Measurements from ENCODE around the gene RAB22A. TPM values are rescaled to one million over a fixed set of nuclear protein-coding genes. Genes with fewer than 3 reads are reported as not detected.
"Not testable (repeated sequence)": the region's sequence is repeated elsewhere in the genome, so short reads cannot be mapped to it uniquely, and the experiment has no call there.

RAB22A gene
- total RNA-seq, 1 donor from 2014 or later: 21.3 TPM

DNA sequence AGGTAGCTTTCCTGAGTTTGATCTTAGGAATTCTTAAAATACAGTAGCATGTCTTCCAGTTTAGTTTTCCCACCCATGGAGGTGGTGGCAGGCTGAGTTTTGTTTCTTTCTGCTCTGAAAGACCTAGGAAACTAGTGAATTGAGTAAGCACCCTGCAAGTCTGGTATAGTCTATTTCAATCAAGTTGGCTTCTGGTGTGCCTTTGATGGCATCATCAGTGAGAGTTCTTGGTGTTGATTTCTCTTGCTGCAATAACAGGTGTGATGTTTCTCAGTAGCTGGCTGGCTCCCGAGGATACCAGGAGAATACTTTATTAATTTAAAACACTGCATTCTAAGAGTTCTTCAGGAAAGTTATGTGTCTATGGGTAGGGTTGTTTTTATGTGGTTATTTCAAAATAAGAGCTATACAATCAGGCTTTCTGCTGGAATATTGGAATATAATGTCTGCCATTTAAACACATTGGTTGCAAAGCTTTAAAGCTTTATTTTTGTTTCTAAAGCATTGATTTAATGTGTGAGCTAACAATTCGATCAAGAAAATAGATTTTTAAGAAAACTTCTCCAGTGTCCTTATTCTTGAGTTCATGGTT, 98.5 kb downstream of the RAB22A start:
- DNase-seq (ENCODE audit: extremely low spot score, unreplicated experiment): no peak
- TF ChIP-seq, protein P1, sequence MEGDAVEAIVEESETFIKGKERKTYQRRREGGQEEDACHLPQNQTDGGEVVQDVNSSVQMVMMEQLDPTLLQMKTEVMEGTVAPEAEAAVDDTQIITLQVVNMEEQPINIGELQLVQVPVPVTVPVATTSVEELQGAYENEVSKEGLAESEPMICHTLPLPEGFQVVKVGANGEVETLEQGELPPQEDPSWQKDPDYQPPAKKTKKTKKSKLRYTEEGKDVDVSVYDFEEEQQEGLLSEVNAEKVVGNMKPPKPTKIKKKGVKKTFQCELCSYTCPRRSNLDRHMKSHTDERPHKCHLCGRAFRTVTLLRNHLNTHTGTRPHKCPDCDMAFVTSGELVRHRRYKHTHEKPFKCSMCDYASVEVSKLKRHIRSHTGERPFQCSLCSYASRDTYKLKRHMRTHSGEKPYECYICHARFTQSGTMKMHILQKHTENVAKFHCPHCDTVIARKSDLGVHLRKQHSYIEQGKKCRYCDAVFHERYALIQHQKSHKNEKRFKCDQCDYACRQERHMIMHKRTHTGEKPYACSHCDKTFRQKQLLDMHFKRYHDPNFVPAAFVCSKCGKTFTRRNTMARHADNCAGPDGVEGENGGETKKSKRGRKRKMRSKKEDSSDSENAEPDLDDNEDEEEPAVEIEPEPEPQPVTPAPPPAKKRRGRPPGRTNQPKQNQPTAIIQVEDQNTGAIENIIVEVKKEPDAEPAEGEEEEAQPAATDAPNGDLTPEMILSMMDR (IDR thresholded peaks at IDR 0.05): no peak
- Mint-ChIP-seq H3K36me3 (ENCODE audit: unreplicated experiment) (peaks cover 1% of the 10 kb centered on the region), H3K4me3 (ENCODE audit: unreplicated experiment) (no peak overlapping the region), H3K27ac (ENCODE audit: unreplicated experiment) (no peak overlapping the region), H3K27me3 (ENCODE audit: unreplicated experiment) (no peaks in the 10 kb centered on the region), H3K9me3 (ENCODE audit: unreplicated experiment) (no peaks in the 10 kb centered on the region), H3K4me1 (ENCODE audit: unreplicated experiment) (peaks cover 9% of the 10 kb centered on the region)

DNA sequence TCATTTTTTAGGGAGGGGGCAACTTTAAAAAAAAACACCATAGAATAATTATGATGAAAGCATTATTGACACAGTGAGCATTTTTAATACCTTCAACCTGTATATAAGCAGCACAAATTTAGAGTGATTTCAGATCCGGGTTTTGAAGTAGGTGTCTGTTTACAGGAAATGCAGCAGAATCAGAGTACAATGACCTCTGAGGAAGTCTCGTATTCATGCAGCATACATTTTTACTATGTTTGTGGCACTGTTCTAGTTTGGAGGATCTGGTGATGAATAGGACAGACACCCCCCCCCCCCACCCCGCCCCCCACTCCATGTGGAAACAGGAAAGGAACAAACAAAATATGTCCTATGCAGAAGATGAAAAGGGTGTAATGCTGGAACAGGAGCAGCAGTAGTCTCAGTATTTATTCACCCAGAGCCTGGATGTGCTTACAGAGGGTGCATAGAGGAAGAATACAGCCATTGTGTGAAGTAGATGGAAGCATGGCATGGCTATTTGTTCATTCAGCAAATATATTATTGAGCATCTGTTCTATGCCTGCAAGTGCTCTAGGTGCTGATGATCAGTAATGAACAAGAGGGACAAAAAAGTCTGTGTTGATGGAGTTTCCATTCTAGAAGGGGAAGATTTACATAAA, 99.2 kb downstream of the RAB22A start:
- no peak overlapping the region for H3K27ac Mint-ChIP-seq (ENCODE audit: unreplicated experiment)
- TF ChIP-seq, protein P1 (IDR thresholded peaks at IDR 0.05): no peak
- DNase-seq (ENCODE audit: extremely low spot score, unreplicated experiment): no peak
- no peaks in the 10 kb centered on the region for H3K9me3 Mint-ChIP-seq (ENCODE audit: unreplicated experiment)
- H3K27me3 Mint-ChIP-seq (ENCODE audit: unreplicated experiment): no peaks in the 10 kb centered on the region
- H3K4me3 Mint-ChIP-seq (ENCODE audit: unreplicated experiment): no peak overlapping the region
- peaks cover 9% of the 10 kb centered on the region for H3K4me1 Mint-ChIP-seq (ENCODE audit: unreplicated experiment)
- peaks cover 1% of the 10 kb centered on the region for H3K36me3 Mint-ChIP-seq (ENCODE audit: unreplicated experiment)

DNA sequence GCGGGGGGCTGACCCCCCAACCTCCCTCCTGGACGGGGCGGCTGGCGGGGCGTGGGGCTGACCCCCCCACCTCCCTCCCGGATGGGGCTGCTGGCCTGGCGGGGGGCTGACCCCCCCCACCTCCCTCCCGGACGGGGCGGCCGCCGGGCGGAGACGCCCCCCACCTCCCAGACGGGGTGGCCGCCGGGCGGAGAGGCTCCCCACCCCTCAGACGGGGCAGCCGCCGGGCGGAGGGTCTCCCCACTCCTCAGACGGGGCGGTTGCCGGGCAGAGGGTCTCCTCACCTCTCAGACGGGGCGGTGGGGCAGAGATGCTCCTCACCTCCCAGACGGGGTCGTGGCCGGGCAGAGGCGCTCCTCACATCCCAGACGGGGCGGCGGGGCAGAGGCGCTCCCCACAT, 104.7 kb downstream of the RAB22A start:
- H3K4me3 Mint-ChIP-seq (ENCODE audit: unreplicated experiment); H3K36me3 Mint-ChIP-seq (ENCODE audit: unreplicated experiment); H3K27ac Mint-ChIP-seq (ENCODE audit: unreplicated experiment); H3K9me3 Mint-ChIP-seq (ENCODE audit: unreplicated experiment); DNase-seq (ENCODE audit: extremely low spot score, unreplicated experiment); H3K27me3 Mint-ChIP-seq (ENCODE audit: unreplicated experiment): not testable (repeated sequence)
- peaks cover 18% of the 10 kb centered on the region for H3K4me1 Mint-ChIP-seq (ENCODE audit: unreplicated experiment)

DNA sequence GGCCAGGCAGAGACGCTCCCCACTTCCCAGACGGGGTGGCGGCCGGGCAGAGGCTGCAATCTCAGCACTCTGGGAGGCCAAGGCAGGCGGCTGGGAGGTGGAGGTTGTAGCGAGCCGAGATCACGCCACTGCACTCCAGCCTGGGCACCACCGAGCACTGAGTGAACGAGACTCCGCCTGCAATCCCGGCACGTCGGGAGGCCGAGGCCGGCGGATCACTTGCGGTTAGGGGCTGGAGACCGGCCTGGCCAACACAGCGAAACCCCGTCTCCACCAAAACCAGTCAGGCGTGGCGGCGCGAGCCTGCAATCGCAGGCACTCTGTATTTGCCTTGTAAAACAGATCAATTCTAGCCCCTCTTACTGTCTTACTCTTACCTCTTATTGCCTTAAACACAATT, 105.3 kb downstream of the RAB22A start:
- not testable (repeated sequence) for H3K4me3 Mint-ChIP-seq (ENCODE audit: unreplicated experiment); DNase-seq (ENCODE audit: extremely low spot score, unreplicated experiment); H3K9me3 Mint-ChIP-seq (ENCODE audit: unreplicated experiment); H3K27me3 Mint-ChIP-seq (ENCODE audit: unreplicated experiment)
- Mint-ChIP-seq H3K4me1 (ENCODE audit: unreplicated experiment) (peaks cover 13% of the 10 kb centered on the region), H3K36me3 (ENCODE audit: unreplicated experiment) (peaks cover 15% of the 10 kb centered on the region), H3K27ac (ENCODE audit: unreplicated experiment) (peak overlapping the region; percentile 7)

DNA sequence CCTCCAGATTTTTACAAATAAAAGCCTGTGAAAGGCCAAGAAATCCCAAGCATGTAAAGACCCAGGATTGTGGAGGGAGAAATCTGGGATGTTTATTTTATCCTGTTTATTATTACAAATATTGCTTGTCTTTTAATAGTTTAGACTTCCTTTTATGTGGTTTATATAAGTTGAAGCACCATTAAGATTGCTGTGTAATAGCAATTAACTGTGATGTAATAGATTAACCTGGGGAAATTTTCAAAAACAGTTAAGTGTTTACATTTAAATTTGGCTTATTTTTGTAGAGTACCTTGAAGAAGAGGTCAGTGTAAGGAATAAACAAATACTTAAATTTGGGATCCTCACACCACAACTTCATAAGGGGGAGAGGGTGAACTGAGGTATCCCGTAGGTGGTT, 106.5 kb downstream of the RAB22A start:
- Mint-ChIP-seq H3K4me1 (ENCODE audit: unreplicated experiment) (peaks cover 10% of the 10 kb centered on the region), H3K9me3 (ENCODE audit: unreplicated experiment) (no peaks in the 10 kb centered on the region), H3K27ac (ENCODE audit: unreplicated experiment) (peak overlapping the region; percentile 39), H3K27me3 (ENCODE audit: unreplicated experiment) (no peaks in the 10 kb centered on the region), H3K36me3 (ENCODE audit: unreplicated experiment) (peaks cover 24% of the 10 kb centered on the region), H3K4me3 (ENCODE audit: unreplicated experiment) (no peak overlapping the region)
- DNase-seq (ENCODE audit: extremely low spot score, unreplicated experiment): no peak
- TF ChIP-seq, protein P1 (IDR thresholded peaks at IDR 0.05): no peak

DNA sequence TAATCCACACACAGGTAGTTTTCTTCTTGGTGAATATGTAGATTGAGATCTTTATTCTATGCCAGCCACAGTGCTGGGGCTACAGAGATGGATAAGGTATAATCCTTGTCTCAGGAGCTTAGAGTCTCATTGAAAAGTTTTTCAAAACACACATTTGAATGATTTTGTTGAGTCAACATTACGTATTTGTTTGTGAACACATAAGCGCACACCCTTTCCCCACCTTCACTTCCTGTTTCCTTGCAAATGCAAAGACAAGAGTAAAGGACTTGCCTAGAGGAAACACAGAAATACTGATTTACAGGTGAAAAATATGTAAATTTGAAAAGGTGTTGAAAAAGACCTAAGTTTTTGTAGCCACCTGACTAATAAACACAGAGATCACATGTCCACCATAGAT, 107.3 kb downstream of the RAB22A start:
- peaks cover 24% of the 10 kb centered on the region for H3K36me3 Mint-ChIP-seq (ENCODE audit: unreplicated experiment)
- DNase-seq (ENCODE audit: extremely low spot score, unreplicated experiment): no peak
- H3K27me3 Mint-ChIP-seq (ENCODE audit: unreplicated experiment): no peaks in the 10 kb centered on the region
- H3K4me1 Mint-ChIP-seq (ENCODE audit: unreplicated experiment): peaks cover 14% of the 10 kb centered on the region
- H3K9me3 Mint-ChIP-seq (ENCODE audit: unreplicated experiment): no peaks in the 10 kb centered on the region
- TF ChIP-seq, protein P1 (IDR thresholded peaks at IDR 0.05): no peak
- H3K27ac Mint-ChIP-seq (ENCODE audit: unreplicated experiment): no peak overlapping the region
- no peak overlapping the region for H3K4me3 Mint-ChIP-seq (ENCODE audit: unreplicated experiment)

Other genes starting within 250 kb of the RAB22A start
- gene ANKRD60, start 81.1 kb upstream of the RAB22A start, total RNA-seq: not detected in 2 replicates
- gene VAPB, start 79.5 kb downstream of the RAB22A start, total RNA-seq: 47.6 and 49.9 TPM in 2 replicates
- 2.4 and 3.1 TPM in 2 replicates for gene APCDD1L, start 205.7 kb downstream of the RAB22A start, total RNA-seq